GM19463 (cell line): ENCODE results near the gene ABLIM2.

ENCODE experiments used
- ATAC-seq: cut with Tn5 transposase; IDR thresholded peaks from one replicate; pipeline ENCODE4 v1.9.1; 2021; ENCODE audit warnings: mild to moderate bottlenecking, moderate library complexity; ENCODE audit not compliant: unreplicated experiment

ABLIM2 gene

DNA sequence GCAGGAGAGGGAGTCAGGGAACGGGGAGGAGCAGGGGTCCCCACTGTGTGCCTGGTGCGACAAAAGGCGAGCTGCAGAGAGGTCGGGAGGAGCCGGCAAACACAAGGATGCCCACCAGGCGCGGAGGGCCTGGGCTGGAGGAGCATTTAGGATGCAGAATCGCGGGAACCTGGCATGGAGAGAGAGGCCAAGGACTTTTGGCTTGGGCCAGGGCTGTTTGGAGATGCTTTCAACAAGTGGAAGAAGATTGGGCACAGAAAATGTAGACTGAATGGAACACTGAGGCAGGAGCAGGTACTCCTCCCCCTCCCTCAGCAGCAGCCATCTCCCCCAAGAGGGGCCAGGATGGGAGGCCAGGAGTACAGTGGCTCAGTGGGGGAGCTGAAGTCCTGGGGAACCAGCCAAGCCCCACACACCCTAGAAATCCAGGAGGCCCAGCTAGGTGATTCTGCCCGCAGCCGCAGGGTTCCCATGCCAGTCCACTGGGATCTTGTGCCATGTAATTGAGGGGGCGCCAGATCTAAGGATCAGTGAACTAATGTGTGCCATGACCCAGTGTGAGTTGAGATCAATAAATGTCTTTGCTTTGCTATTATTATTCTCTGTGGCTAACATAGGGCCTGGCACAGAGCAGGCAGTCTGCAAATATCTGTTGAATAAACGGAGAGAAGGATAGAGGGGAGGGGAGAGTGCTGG, 1.1 kb upstream of the ABLIM2 start:
- no peak for ATAC-seq

DNA sequence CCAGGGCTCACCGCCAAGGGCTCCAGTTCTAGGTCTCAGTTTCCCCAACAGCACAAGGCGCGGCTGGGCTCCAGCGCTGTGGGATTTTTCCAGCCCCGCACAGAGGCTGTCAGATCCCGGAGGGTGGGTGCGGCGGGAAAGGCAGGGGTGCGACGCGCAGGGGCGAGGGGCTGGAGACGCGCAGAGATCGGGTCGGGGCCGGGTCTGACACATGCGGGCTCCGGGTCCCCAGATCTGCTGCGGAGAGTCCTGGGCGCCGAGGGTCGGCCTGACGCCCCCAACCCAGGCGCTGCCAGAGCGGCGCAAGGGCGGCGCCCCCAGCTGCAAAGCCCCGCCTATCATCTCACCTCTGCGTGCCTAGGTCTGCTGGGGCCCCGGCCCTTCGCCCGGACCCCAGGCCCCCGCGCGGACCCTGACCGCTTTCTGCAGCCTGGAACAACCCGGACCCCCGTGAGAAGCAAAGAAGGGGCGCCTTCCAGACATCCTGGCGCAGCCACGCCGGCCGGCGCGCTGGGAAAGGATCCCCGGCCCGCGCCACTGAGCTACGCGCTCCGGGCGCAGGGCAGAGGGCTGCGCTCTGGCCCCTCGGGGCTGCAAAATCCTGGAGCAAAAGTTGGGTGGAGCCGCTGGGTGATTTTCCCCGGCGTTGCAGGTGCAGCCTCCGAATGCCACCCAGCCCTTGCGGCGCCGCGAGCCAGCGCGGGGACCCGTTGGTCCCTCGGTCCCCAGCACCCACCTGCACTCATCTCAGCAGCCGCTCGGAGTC, 486 bp downstream of the ABLIM2 start:
- no peak for ATAC-seq

DNA sequence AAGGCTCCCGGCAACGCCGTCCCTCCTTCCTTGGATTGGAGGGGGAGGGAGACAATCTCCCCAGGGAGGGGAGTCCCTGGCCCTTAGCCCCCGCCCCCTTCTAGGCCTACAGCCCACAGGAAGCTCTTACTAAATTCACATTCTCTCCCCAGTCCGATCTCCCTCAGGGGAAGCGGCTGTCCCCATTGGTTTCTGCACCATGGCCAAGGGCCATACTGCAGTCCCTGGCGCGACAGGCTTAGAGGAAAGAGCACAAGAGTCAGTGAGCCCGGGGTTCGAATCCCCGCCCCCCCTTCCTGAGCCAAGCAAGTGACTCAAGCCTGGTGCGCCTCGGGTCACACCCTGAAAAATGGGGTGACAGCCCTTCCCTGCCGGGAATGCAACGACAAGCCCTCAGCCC, 1.1 kb downstream of the ABLIM2 start:
- no peak for ATAC-seq

DNA sequence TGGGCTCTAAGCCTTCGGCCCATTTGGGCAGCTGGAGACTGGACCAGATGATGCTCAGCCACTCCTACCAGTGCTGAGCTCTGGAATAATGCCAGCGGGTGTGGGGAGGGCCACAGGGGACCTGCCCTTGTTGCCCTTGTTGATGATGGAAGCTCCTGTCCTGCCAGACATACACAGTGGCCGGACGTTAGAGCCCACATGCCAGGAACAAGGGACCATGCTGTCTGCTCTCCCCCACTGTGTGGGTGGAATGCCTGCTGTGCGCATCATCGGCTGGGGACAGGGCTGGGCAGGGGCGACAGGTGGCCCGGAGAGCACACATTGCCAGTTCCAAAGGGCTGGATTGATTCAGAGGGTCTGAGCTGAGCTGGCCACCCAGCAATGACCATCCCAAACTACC, 2.0 kb downstream of the ABLIM2 start:
- ATAC-seq, result no peak

DNA sequence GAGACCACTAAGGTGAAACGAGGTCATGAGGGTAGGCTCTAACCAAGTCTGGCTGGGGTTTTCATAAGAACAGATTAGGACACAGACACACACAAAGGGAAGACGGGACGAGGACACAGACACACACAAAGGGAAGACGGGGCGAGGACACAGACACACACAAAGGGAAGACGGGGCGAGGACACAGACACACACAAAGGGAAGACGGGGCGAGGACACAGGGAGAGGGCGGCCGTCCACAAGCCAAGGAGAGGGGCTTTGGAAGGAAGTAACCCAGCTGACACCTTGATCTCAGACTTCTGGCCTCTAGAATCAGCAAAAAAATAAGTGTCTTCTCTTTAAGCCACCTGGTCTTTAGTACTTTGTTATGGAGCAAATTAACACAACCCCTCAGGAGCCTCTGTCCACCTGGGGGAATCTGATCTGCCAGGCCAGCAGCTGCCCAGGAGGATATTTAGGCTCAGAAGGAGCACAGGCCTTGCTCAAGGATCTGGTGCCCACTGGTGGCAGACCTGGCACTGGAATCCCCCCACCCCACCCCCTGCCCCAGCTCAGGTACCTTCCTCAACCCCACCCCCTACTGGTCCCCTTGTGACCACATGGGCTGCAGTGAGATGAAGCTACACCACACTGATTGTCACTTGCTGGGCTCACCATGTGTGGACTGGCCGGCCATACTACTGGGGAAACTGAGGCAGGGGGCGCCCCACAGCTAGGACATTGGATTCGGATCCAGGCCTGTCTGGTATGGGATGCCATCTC, 2.8 kb downstream of the ABLIM2 start:
- ATAC-seq, result no peak

DNA sequence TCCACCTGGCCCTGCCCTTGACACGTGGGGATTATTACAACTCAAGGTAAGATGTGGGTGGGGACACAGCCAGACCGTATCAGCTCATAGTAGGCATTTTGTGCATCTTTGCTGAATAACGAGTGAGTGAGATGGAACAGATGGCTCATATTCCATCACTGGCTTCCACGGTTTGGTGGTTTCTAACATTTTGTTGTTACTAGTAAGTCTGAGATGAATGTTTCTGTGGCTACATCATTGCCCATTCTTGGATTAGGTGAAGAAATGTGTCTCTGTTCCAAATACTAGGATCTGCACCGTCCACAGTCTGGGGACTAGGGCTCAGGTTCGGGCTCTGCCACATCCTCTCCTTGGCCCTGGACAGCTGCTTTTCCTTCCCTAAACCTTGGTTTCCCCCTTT, 3.6 kb downstream of the ABLIM2 start:
- no peak for ATAC-seq

DNA sequence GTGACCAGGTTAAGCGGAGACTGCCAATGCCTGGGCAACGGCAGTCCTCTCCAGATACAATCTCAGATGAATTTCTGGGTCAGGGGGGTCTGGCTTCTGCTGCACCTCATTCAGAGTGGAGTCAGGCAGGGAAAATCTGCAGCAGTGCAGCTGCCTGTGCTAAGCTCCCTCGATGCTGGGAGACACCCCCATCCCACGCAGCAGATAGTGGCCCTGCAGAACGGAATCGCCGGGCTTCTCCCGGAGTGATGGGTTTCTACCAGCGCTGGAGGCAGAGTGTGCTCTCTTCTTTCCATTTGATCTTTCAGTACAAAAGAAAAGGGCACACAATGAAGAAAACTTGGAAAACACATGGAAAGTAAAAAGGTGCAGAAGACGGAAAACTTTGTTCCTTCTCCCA, 5.2 kb downstream of the ABLIM2 start:
- ATAC-seq, result no peak

DNA sequence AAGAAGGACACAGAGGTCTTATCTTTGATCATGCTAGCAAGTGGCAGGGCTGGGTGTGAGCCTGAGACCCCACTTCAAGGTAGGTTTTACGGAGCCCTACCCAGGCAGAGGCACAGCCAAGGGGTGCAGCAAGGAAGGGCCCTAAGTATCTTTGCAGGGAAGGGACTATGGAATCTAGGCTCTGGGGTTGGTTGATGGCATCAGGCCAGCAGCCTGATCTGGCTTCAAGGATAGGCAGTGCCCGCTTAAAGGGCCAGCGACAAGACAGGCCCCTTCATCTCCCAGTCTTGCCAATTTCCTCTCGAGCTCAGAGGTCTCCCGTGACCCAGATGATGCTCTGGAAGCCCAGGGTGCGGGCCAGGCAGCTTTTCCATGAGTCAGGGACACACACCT, 5.8 kb downstream of the ABLIM2 start:
- ATAC-seq, result no peak

DNA sequence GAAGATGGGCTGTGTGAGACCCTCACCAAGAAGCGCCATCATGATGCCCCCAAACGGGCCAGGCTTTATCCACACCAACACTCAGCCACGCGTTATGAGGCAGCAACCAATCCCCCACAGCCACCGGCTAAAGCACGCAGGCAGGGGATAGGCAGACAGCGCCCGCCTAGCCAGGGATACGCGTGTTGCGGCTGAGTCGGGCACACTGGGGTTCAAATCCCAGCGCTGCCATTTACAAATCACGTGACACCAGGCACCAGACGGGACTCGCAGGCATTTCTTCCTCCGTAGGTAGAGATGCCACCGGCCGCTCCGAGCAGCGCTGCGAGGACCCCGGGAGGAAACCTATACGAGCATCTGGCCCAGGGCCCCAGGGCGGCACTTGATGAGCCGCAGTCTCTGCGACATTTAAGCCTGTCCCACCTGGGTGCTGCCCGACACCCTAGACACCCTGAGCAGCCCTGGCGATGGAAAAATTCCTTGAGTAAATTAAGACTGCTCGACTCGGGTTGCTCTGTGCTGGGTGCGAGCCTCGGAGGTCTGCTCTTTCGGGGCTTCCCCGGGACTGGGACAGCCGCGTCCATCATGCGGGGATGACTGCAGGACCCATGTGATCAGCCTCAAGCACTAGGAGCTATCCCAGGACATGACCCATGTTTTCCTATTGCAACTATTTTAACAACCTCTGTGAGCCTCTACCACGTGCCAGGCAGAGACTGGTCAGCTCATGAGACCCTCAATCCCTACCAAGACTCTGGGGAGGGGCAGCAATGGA, 6.3 kb downstream of the ABLIM2 start:
- ATAC-seq, result no peak

DNA sequence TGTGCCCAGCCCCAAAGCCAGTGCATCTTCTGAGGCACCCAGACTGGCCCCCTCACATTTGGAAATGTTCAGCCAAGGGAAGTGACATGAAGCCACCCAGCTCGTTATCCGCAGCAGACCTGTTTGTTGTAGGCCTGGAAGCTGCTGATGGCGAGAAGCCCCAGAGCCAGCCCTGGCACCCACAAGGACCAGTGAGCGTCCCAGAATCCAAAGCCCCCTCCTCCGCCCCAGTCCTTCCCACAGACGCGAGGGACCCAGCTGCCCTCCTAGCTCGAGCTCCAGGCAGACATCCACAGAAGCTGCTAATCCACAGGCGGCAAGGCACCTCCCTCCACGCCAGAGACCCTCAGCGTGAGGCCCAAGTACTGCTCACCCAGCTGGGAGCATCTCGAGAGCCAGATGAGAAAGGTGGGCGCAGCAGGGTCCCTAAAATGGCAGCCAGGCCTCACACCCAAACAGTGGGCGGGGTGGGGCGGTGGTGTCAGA, 7.4 kb downstream of the ABLIM2 start:
- no peak for ATAC-seq

DNA sequence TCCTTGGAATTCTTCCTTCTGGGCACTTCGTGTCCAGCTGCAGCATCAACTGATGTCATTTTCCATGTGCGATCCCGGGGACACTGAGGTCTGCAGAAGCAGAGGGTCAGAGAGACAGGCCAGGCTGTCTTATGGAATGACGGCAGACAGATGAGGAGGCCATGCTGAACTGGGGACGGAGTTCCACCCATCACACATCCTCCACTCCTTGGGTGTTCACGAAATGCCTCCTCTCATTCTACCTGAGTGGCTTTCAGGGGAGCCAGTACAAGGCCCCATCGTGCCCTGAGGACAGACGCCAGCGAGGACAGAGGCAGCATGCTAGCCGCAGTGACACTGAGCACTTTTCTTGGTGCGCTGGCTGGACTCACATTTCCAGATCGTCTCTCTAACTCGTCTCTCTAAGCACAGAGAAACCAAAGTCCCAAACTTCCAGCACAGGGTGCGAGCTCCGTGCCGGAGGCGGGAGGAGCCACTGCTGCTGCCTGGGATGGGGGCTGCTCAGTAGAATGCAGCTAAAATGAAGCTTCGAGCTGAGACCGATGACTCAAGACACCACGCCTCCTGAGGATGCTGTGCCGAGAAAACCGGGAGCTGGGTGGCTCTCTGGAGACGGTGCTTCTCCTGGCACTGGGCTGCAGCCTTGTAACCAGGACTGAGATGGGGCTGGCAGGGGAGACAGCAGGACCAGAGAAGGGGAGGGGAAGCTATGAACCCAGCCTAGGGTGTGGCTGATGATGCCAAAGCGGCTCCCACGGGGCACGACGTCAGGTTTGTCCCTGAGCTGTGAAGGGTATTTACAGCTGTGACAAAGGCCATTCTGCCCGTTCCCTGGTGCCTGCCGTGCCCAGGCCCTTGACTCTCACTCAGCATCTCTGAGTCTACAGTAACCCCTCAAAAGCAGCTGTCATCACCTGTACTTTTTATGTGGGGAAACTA, 8.2 kb downstream of the ABLIM2 start:
- ATAC-seq, result no peak

DNA sequence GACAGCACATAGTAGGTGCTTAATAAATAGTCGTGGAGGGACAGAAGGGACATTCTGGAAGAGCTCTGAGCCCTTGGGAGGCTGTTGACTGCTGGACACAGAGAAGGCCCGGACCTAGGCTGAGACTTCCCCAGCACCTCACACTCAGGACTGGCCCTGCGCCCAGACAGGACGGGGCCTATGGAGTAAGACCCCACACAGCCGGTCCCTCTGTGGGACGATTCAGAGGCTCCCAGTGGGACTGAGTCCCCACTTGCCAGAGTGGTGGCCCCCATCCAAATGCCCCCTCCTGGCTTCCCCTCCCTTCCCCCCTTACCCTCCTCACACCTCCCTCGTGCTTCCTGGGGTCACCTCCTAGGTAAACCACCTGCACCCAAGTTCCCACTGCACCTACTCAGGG, 8.9 kb downstream of the ABLIM2 start:
- ATAC-seq, result no peak

DNA sequence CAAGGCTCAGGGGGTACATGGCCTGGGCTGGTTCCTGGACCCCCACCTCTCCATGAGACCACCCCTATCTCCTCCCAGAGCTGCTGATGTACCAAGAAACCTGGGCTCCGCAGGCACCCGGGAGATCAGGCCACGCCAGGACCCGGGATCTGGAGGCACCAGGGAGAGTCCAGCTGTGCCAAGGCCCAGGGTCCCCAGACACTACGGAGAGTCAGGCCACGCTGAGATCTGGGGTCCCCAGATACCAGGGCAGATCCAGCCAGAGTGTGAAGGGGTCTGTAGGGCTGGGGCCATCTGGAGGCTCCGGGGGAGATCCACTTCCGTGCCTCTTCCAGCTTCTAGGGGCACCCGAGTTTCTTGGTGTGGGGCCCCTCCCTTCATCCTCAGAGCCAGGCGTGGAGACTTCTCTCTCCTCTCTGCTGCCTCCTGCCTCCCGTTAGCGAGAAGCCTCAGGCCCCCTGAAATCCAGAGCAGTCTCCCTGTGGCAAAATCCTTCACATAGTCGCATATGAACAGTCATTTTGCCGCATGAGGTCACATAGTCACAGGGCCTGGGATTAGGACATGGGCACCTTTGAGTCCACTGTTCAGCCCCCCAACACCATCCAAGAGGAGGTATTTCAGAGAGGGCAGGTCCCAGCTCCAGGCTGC, 9.7 kb downstream of the ABLIM2 start:
- no peak for ATAC-seq

DNA sequence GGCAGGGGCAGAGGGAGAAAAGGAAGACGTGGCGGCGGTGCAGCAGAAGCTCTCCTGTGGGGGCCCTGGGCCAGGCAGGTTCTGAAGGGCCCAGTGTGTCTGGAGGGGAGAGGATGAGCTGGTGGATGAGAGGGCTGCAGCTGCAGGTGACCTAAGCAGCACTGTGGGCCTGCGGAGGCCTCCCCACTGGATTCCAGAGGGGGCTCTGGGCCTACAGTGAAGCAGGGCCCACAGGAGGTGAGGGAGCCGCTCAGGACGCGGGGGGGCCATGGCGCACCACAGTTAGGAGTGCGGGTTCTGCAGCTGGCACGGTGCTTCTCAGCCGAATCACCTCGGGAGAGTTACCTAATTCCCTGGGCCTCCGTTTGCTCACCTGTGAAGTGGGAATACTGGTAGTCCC, 10.5 kb downstream of the ABLIM2 start:
- no peak for ATAC-seq

DNA sequence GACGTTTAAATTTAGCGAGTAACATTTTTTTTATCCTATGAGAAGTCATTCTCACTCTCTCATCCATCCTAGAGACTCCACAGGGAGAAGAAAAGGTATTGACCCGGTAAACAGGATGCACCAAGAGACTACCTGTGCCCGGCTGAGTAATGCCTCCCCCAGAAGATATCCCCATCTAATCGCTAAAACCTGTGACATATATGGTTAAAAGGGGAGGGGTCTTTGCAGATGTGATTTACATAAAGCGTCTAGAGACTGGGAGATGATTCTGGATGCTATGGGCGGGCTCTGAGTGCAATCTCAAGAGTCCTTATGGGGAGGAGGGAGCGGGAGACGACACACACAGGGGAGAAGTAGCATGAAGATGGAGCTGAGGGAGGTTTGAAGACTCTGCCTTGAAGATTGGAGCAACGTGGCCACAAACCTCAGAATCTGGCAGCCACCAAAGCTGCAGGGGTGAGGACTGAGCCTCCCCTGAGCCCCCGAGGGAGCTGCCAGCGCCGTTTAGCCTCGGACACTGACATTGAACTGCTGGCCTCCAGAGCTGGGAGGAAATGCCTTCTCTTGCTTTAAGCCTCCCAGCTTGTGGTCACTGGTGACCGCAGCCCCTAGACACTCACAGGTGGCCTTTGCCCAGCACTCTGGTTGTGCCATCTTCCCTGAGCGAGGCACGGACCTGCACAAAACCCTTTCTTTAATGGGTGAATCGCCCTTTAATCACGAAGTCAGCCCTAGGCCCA, 11.2 kb downstream of the ABLIM2 start:
- ATAC-seq, result no peak

DNA sequence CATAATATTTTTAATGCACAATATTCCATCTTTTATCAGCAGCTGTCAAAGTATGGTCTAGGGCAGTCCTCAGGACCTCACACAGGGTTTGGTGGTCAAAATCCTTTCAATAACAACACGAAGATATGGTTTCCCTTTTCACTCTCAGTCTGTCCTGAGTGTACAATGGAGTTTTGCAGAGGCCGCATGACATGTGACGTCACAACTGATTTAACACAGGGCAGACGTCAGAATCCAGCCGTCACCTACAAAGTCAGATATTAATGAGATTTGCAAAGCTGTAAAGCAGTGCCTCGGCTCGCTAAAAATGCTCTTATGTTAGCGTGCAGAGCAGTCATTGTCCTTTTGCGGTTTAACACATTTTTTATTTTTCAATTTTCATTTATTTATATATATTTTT, 12.5 kb downstream of the ABLIM2 start:
- ATAC-seq, result no peak

DNA sequence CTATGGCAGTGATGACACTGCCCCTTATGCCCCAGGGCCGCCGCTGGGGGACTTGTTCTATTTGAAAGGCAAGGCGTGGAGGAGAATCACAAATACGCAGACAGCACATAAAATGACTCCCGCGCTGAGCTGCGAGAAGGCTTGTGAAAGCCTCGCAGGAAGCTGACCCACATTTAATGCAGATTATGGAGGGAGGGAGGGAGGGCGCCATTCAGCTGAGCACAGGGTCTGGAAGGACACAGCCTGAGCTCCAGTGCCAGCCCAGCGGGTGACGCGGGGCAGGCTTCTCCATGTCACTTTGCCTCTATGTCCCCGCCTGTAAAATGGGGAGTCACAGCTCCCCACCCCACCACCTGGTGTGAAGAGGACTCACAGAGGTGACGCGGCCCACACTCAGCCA, 14.3 kb downstream of the ABLIM2 start:
- no peak for ATAC-seq

DNA sequence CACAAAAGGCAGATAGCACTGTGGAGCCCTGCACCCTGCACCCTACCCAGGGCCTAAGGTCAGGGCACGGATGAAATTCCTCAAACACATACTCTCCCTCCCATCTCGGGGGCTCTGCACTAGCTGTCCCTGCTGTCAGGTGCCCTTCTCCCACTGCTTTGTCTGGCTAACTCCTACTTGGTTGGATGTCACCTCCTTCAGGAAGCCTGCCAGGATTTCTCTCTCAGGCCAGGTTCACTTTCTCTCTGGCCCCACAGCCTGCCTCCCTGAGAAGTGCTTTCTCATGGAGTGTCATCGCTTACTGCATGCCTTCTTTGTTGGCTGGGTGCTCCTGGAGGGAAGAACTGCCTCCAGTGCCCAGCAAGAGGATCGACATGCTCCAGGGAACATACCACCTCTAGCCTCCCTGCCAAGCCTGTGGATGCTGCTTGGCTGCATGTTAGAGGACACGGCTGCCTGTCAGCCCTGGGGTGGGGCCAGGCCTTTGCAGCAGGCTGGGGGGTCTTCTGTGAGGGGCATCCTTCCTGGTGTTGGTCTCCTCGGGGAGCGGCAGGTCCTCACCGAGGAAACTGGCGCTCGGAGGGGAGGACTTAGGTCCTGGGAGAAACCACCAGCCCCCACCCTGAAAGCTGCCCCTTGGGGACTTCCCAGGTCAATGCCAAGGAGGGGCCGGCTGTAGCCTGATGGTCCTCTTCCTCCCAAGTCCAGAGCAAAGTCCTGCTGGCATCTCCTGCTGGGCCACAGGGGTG, 15.0 kb downstream of the ABLIM2 start:
- no peak for ATAC-seq
